ENCODE results near the gene NOXO1.

- TF ChIP-seq CTCF (IDR thresholded peaks at IDR 0.05) (no peak), POLR2A (IDR thresholded peaks at IDR 0.05) (no peak)
Observed at GRCh38 chr16:1941162-1942046, 39.9 kb downstream of the NOXO1 start.

All from thyroid gland (tissue), 4 donors.